Astrocyte of the cerebellum (primary cell): ENCODE results near the gene EMC1.
"Not testable (repeated sequence)": the region's sequence is repeated elsewhere in the genome, so short reads cannot be mapped to it uniquely, and the experiment has no call there.

Experiments
- DNase-seq: peaks from one replicate; pipeline ENCODE4 v3.0.0-alpha.2; 2011; ENCODE audit warnings: low read depth
- H3K4me3 ChIP-seq: 2 replicates; pipeline ENCODE4 v1.5.1; 2011; ENCODE audit warnings: mild to moderate bottlenecking, low read depth, low read length, moderate library complexity
- in situ Hi-C: cut with HindIII; loops from 2 replicates; pipeline ENCODE4 v1.10.0; 2017; ENCODE audit warnings: low sequenced_read_pairs
- TF ChIP-seq, protein P1 (sequence below): IDR thresholded peaks from 2 replicates; pipeline ENCODE4 v1.5.1; 2012; ENCODE audit warnings: low read length, low read depth, moderate library complexity, mild to moderate bottlenecking; ENCODE audit errors: missing control alignments

Gene EMC1

DNA sequence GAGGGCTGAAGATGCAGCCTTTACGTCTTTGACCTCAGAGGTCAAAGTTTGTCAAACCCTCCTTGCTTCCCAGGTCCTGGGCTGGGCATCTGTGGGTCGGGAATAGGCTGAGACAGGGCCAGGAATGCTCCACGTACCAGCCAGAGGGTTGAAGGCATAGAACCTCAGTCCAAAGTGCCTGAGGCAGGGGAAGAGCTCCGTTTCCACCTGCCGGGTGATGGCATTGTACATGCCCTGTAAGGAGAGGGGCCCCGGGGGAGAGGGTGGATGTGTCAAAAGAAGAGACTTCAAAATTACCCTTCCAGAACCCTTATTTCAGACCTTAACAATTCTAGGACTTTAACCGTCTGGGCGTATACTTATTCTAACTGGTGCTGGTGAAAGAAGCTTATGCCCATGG is 33.6 kb upstream of the EMC1 start:
- H3K4me3 ChIP-seq: no peak overlapping the region
- in situ Hi-C loops: no loop called here
- DNase-seq: no peak
- TF ChIP-seq, protein P1, sequence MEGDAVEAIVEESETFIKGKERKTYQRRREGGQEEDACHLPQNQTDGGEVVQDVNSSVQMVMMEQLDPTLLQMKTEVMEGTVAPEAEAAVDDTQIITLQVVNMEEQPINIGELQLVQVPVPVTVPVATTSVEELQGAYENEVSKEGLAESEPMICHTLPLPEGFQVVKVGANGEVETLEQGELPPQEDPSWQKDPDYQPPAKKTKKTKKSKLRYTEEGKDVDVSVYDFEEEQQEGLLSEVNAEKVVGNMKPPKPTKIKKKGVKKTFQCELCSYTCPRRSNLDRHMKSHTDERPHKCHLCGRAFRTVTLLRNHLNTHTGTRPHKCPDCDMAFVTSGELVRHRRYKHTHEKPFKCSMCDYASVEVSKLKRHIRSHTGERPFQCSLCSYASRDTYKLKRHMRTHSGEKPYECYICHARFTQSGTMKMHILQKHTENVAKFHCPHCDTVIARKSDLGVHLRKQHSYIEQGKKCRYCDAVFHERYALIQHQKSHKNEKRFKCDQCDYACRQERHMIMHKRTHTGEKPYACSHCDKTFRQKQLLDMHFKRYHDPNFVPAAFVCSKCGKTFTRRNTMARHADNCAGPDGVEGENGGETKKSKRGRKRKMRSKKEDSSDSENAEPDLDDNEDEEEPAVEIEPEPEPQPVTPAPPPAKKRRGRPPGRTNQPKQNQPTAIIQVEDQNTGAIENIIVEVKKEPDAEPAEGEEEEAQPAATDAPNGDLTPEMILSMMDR: no peak

DNA sequence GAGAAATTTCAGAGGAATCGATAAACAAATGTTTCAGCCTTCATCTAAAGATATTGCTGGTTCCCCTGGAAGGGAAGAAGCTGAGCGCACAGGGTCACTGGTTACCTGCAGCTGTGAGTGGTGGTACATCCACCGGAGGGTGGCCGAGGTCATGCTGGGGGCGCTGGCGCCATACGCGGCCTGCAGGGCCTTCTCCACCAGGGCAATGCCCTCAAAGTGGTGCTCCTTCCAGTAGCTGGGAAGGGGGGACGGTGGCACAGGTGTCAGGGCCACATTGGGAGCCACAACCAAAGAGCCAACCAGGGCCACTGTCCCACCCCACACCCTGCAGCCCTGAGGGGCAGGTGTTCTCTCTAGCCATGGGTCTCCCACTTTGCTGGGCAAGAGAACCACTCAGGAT is 32.6 kb upstream of the EMC1 start:
- in situ Hi-C loops: no loop called here

DNA sequence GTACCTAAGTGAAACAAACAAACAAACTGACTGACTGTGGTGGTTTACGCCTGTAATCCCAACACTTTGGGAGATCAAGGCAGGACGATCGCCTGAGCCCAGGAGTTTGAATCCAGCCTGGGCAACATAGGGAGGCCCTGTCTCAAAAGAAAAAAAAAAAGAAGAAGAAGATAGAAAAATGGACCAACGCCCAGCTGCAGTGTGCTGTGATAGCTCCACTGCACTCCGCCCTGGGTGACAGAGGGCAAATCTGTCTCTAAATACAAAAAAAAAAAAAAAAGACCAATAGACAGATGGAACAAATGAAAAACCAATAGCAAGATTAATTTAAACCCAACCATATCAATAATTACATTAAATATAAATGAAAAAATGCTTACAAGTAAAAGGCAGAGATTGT is 23.3 kb upstream of the EMC1 start:
- no peak for DNase-seq
- in situ Hi-C loops: no loop called here
- TF ChIP-seq, protein P1: no peak

More for the DNA sequence above, 32.6 kb upstream of the EMC1 start:
- TF ChIP-seq, protein P1: no peak
- no peak for DNase-seq
- H3K4me3 ChIP-seq: no peak overlapping the region

DNA sequence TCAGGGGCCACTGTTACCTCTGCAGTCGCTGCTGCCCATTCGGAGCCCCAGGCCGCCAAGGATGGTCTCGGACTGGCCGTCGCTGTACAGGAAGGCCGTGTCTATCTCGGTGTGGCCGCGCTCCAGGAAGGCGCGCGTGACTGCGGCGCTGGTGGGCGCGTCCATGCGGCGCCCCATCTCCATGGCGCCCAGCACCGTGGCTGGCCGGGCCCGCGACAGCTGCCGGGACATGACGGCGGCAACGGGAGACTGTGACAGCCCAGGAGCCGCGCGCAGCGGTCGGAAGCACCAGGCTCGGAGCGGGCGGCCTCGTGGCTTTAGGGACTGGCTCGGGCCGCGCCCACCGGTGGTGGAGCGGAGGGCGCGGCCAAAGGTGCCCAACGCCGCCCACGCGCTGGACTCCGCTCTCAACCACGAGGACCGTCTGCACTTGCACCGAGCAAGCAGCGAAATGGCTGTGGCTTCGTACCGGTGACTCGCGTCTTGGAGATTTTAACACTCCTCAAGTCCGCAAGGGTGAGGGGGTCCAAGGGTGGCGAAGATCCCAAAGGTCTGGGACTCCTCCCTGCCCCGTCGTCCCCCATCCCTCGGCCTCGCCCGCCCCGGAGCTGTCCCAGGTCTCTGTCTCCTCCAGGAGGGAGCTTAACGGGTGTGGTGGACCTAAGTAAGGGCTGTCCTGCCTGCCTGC is 22.7 kb upstream of the EMC1 start:
- H3K4me3 ChIP-seq, DNase-seq, in situ Hi-C loops: not testable (repeated sequence)

More for the DNA sequence above, 23.3 kb upstream of the EMC1 start:
- H3K4me3 ChIP-seq: no peak overlapping the region

DNA sequence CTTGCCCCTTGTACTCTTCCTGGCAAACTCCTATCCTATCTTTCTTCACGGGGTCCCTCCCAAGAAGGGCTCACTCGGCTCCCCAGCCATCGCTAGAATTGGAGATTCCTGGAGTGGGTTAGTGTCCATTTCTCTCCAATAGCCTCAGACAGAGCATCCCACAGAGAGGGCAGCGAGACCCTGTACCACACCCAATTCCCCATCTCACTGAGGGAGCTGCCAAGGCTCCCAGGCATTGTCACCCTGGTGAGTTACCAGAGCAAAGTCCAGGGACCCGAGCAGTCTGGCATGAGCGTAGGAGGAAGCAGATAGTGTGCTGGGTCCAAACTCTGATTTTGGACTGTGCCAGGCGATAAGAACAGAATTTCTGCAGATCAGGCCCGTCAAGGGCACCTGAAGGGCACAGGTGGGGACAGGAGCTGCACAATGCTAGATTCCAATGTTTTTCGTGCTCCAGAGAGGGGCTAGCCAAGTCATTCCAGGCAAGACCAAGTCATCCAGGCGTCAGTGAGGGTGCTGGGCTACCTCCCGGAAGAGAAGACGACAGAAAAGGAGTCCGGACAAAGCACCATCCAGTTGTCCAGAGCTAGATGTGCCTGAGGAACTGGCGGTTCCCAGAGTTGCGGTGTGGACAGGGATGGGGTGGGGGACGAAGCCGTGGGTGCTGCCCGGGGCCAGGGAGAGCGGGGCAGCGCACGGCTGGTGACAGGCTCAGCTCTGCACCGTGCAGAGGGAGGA is 22.0 kb upstream of the EMC1 start:
- DNase-seq: no peak
- H3K4me3 ChIP-seq: no peak overlapping the region
- in situ Hi-C loops: no loop called here
- TF ChIP-seq, protein P1: no peak

DNA sequence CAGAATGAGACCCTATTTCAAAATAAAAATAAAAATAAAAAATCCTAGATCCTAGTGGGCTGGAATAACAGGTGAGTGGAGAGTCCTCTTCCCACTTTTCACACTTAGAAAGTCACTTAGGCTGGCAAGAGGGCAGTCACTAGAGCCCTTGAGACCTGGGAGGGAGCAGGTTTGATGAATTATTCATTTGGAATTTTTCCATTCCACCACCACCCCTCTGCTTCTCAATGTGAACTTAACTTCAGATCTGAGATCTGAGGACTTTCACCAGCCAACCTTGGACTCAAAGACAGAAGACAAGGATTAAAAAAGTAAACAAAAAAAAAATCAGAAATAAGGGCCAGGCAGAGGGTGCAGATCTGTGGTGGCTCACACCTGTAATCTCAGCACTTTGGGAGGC is 20.7 kb upstream of the EMC1 start:
- TF ChIP-seq, protein P1: no peak
- no peak overlapping the region for H3K4me3 ChIP-seq
- no peak for DNase-seq
- in situ Hi-C loops: no loop called here

DNA sequence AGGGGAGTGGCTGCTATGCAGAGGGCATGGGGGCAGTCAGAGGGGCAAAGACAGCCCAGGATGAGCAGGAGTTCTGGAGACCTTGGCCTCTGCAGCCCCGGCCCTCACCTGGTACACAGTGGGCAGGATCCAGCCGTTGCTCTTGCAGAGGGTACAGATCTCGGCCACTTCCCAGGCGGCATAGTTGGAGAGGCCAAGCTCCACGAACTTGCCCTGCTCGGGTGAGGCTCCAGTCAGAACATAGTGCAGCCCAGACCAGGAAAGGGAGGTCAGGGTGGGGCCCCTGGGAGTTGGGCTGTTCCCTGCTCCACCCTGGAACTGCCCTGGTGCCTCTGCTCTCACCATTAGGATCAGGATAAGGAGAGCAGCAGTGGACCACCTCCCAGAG is 19.0 kb upstream of the EMC1 start:
- DNase-seq, in situ Hi-C loops: not testable (repeated sequence)

DNA sequence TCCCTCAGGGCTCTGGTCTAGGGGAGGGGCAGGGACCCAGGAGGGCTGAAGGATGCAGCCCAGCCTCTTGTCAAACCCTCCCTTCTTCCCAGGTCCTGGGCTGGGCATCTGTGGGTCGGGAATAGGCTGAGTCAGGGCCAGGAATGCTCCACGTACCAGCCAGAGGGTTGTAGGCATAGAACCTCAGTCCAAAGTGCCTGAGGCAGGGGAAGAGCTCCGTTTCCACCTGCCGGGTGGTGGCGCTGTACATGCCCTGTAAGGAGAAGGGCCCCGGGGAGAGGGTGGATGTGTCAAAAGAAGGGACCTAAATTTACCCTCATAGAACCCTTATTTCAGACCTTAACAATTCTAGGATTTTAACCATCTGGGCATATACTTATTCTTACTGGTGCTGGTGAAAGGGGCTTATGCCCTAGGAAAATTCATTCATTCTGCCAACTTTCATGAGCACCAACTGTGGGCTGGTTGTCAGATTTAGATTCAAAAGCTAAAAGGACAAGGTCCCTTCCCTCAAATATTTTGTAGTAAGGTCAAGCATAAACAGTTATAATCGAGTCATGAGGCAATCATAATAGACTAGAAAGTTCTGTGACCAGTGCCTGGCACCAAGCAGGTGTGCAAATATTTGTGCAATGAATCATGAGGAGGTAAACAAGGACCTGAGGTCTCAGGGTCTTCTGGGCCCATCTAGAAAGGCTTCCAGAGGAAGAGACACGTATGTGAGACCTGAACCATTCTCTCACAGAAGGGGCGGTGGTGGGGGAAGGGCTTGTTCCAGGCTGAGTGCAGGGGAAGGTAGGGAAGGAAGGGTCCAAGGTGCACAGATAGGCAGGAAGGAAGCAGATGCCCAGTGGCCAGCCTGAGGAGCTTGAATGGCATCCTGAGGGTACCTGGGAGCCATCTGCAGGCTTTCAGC is 18.4 kb upstream of the EMC1 start:
- DNase-seq, in situ Hi-C loops, H3K4me3 ChIP-seq: not testable (repeated sequence)

More for the DNA sequence above, 19.0 kb upstream of the EMC1 start:
- H3K4me3 ChIP-seq: not testable (repeated sequence)
